K562 (cell line): ENCODE data around the gene LDOC1.

Source experiments
- CEBPB ChIP-seq: fragments of 450-650 bp; IDR thresholded peaks from 2 replicates; pipeline ENCODE4 v1.6.1; 2016; ENCODE audit warnings: missing genetic modification characterization, missing compliant biosample characterization
- EZH2 ChIP-seq: IDR thresholded peaks from 2 replicates; pipeline ENCODE4 v1.6.1; 2012; ENCODE audit warnings: low read depth, mild to moderate bottlenecking, inconsistent platforms, low read length, borderline replicate concordance
- LEF1 ChIP-seq: fragments of 450-650 bp; IDR thresholded peaks from 2 replicates; pipeline ENCODE4 v1.6.1; 2016; ENCODE audit warnings: mild to moderate bottlenecking
- NBN ChIP-seq: fragments of 450-650 bp; IDR thresholded peaks from 2 replicates; pipeline ENCODE4 v1.6.1; 2016; ENCODE audit warnings: low read depth, mild to moderate bottlenecking
- NRF1 ChIP-seq, 2 experiments: fragments of 450-650 bp; IDR thresholded peaks in 1 of 2; conservative IDR thresholded peaks in 1 of 2; 2 replicates each; pipeline ENCODE4 v1.6.1; 2014; ENCODE audit warnings: mild to moderate bottlenecking in 2 of 2
- POLR2AphosphoS5 ChIP-seq: IDR thresholded peaks from 2 replicates; pipeline ENCODE4 v1.6.1; 2011; ENCODE audit warnings: mild to moderate bottlenecking, low read depth, low read length, moderate library complexity; ENCODE audit not compliant: control insufficient read depth, insufficient read depth
- POLR2B ChIP-seq: fragments of 450-650 bp; IDR thresholded peaks from 2 replicates; pipeline ENCODE4 v1.6.1; 2018; ENCODE audit warnings: low read depth; ENCODE audit not compliant: partially characterized antibody
- TCF7 ChIP-seq: sonication (generic); IDR thresholded peaks from 2 replicates; pipeline ENCODE4 v1.6.1; 2016; ENCODE audit warnings: antibody characterized with exemption, borderline replicate concordance
- ZBTB1 ChIP-seq: sonication (generic); formaldehyde crosslinking; IDR thresholded peaks from 2 replicates; pipeline ENCODE4 v1.8.1; 2023; ENCODE audit warnings: missing genetic modification reagents, low read depth, mild to moderate bottlenecking, borderline replicate concordance
- ZBTB43 ChIP-seq: sonication (generic); formaldehyde crosslinking; IDR thresholded peaks from 2 replicates; pipeline ENCODE4 v1.8.0; 2023; ENCODE audit warnings: mild to moderate bottlenecking, missing genetic modification reagents
- ZBTB49 ChIP-seq: sonication (generic); formaldehyde crosslinking; IDR thresholded peaks from 2 replicates; pipeline ENCODE4 v1.8.0; 2022; ENCODE audit warnings: missing genetic modification reagents, mild to moderate bottlenecking, borderline replicate concordance
- TF ChIP-seq, protein P1 (sequence below), 3 experiments: IDR thresholded peaks in 2 of 3; conservative IDR thresholded peaks in 1 of 3; 2 replicates each; pipeline ENCODE4 v1.5.1; 2011 to 2012; ENCODE audit warnings: low read length in 3 of 3, mild to moderate bottlenecking in 3 of 3, control low read depth in 2 of 3, improper control_type of control experiment in 1 of 3, inconsistent platforms in 1 of 3, low read depth in 1 of 3, mixed read lengths in 1 of 3, moderate library complexity in 1 of 3; ENCODE audit not compliant: insufficient read depth in 2 of 3
- TF ChIP-seq, protein P2 (sequence below): fragments of 450-650 bp; IDR thresholded peaks from 2 replicates; pipeline ENCODE4 v1.6.1; 2016; ENCODE audit warnings: mild to moderate bottlenecking

- TF ChIP-seq NRF1 (conservative IDR thresholded peaks at IDR 0.05 in 1 of 2, IDR thresholded peaks at IDR 0.05 in 1 of 2), result no peak
- TF ChIP-seq POLR2B, result no peak
- TF ChIP-seq ZBTB1, result no peak
- no peak for TF ChIP-seq ZBTB49 (CRISPR knock-in tag)
- no peak for TF ChIP-seq EZH2
- TF ChIP-seq, protein P1, sequence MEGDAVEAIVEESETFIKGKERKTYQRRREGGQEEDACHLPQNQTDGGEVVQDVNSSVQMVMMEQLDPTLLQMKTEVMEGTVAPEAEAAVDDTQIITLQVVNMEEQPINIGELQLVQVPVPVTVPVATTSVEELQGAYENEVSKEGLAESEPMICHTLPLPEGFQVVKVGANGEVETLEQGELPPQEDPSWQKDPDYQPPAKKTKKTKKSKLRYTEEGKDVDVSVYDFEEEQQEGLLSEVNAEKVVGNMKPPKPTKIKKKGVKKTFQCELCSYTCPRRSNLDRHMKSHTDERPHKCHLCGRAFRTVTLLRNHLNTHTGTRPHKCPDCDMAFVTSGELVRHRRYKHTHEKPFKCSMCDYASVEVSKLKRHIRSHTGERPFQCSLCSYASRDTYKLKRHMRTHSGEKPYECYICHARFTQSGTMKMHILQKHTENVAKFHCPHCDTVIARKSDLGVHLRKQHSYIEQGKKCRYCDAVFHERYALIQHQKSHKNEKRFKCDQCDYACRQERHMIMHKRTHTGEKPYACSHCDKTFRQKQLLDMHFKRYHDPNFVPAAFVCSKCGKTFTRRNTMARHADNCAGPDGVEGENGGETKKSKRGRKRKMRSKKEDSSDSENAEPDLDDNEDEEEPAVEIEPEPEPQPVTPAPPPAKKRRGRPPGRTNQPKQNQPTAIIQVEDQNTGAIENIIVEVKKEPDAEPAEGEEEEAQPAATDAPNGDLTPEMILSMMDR (IDR thresholded peaks at IDR 0.05 in 2 of 3, conservative IDR thresholded peaks at IDR 0.05 in 1 of 3; ENCODE audit: insufficient read depth in 2 of 3, low read depth in 1 of 3, low read length in 3 of 3), result no peak
- TF ChIP-seq, protein P2, sequence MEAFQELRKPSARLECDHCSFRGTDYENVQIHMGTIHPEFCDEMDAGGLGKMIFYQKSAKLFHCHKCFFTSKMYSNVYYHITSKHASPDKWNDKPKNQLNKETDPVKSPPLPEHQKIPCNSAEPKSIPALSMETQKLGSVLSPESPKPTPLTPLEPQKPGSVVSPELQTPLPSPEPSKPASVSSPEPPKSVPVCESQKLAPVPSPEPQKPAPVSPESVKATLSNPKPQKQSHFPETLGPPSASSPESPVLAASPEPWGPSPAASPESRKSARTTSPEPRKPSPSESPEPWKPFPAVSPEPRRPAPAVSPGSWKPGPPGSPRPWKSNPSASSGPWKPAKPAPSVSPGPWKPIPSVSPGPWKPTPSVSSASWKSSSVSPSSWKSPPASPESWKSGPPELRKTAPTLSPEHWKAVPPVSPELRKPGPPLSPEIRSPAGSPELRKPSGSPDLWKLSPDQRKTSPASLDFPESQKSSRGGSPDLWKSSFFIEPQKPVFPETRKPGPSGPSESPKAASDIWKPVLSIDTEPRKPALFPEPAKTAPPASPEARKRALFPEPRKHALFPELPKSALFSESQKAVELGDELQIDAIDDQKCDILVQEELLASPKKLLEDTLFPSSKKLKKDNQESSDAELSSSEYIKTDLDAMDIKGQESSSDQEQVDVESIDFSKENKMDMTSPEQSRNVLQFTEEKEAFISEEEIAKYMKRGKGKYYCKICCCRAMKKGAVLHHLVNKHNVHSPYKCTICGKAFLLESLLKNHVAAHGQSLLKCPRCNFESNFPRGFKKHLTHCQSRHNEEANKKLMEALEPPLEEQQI, result no peak
- TF ChIP-seq LEF1, result no peak
- no peak for TF ChIP-seq POLR2AphosphoS5
- TF ChIP-seq CEBPB (tag), result no peak
- TF ChIP-seq ZBTB43 (CRISPR knock-in tag), result no peak
- TF ChIP-seq NBN, result no peak
- no peak for TF ChIP-seq TCF7
These were observed 18.8 kb downstream of the LDOC1 start for GRCh38 chrX:141158084-141158483.
